Esophagus muscularis mucosa (tissue), 4 donors: ENCODE results near the gene TNFRSF6B. TPM values are rescaled to one million over a fixed set of nuclear protein-coding genes. Genes with fewer than 3 reads are reported as not detected.

ENCODE experiments used
- DNase-seq: peaks from one replicate; pipeline ENCODE4 v3.0.0-alpha.2; 2017; ENCODE audit errors: extremely low spot score
- H3K27ac ChIP-seq, 4 donors: fragments of 200-600 bp; sonication (generic); replicated peaks in 1 of 4; 1 replicate in 3 of 4; 2 replicates in 1 of 4; pipeline ENCODE4 v1.5.1; 2016 to 2019; ENCODE audit warnings: mild to moderate bottlenecking in 1 of 4
- H3K27me3 ChIP-seq, 4 donors: fragments of 200-600 bp; sonication (generic); one replicate each; pipeline versions ENCODE4 v1.5.1 to v1.6.0; 2016 to 2019
- H3K36me3 ChIP-seq, 4 donors: fragments of 200-600 bp; sonication (generic); one replicate each; pipeline ENCODE4 v1.5.1; 2016 to 2019
- H3K4me1 ChIP-seq, 4 donors: fragments of 200-600 bp; sonication (generic); one replicate each; pipeline ENCODE4 v1.5.1; 2016 to 2019
- H3K4me3 ChIP-seq, 4 donors: fragments of 200-600 bp; sonication (generic); 1 replicate in 2 of 4; 2 replicates in 2 of 4; pipeline ENCODE4 v1.5.1; 2016 to 2019; ENCODE audit warnings: mild to moderate bottlenecking in 4 of 4, moderate library complexity in 1 of 4
- H3K9me3 ChIP-seq, 4 donors: fragments of 200-600 bp; sonication (generic); 1 replicate in 3 of 4; 2 replicates in 1 of 4; pipeline ENCODE4 v1.5.1; 2016 to 2019
- EP300 ChIP-seq: sonication (generic); formaldehyde crosslinking; IDR thresholded peaks from one replicate; pipeline ENCODE4 v1.6.1; 2017; ENCODE audit warnings: antibody characterized with exemption
- POLR2A ChIP-seq: fragments of 450-650 bp; IDR thresholded peaks from one replicate; pipeline ENCODE4 v1.6.1; 2017; ENCODE audit warnings: antibody characterized with exemption, moderate library complexity, mild to moderate bottlenecking, low read depth
- POLR2AphosphoS5 ChIP-seq, 2 donors: sonication (generic); formaldehyde crosslinking; IDR thresholded peaks; one replicate each; pipeline ENCODE4 v1.6.1; 2017; ENCODE audit warnings: antibody characterized with exemption in 2 of 2
- WGBS: methylation state at CpG from one replicate; pipeline ENCODE4 v1.1.5; 2018; 5-methylcytosine and 5-hydroxymethylcytosine counted together
- intact Hi-C: fragments of 100-400 bp; cut with DNase I; formaldehyde crosslinking; loops from one replicate; pipeline ENCODE4 v1.15.1; 2023
- total RNA-seq, 4 donors: library from RNA; depleted of rRNA; stranded (reverse); fragments of >200 nt; gene quantifications; one replicate each; pipeline versions ENCODE4 v1.1.0 to v1.2.1, GENCODE V29; 2016
- TF ChIP-seq, protein P1 (sequence below), 3 experiments: fragments of 200-600 bp in 2 of 3; fragments of 450-650 bp in 1 of 3; sonication (generic) in 2 of 3; IDR thresholded peaks; one replicate each; pipeline ENCODE4 v1.5.1; 2017 to 2019; ENCODE audit warnings: antibody characterized with exemption in 3 of 3, mild to moderate bottlenecking in 2 of 3, moderate library complexity in 1 of 3

TNFRSF6B gene
- total RNA-seq, 4 donors from 2014 or later = 5.0 to 67.8 (median 26.5) TPM

DNA sequence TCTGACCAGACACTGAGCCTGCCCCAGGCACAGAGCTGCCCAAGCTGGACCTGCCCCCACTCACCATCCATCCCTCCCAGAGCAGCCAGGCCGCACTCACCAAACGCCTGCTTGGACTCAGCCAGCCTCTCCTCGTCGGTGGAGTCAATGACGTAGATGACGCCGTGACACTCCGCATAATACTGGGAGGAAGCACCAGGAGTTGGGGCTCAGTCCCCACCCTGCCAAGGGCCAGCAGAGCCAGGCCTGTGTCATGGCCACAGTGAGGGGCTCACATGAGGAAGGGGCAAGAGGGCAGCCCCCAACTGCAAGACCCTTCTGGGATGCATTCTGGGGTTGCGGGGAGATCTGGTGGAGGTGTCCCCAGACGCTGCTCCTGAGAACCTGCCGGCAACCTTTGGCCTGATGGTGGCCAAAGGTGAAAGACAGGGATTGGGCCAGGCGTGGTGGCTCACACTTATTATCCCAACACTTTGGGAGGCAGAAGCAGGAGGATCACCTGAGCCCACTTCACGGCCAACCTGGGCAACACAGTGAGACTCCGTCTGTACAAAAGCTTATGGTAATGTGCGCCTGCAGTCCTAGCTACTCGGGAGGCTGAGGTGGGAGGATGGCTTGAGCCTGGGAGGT, 5.7 kb downstream of the TNFRSF6B start:
- H3K27ac ChIP-seq = peak overlapping the region in 1 of 4 donors; percentile 3
- H3K4me3 ChIP-seq = no peak overlapping the region
- no peaks in the 10 kb centered on the region for H3K27me3 ChIP-seq
- no peak for TF ChIP-seq POLR2A
- TF ChIP-seq, protein P1, sequence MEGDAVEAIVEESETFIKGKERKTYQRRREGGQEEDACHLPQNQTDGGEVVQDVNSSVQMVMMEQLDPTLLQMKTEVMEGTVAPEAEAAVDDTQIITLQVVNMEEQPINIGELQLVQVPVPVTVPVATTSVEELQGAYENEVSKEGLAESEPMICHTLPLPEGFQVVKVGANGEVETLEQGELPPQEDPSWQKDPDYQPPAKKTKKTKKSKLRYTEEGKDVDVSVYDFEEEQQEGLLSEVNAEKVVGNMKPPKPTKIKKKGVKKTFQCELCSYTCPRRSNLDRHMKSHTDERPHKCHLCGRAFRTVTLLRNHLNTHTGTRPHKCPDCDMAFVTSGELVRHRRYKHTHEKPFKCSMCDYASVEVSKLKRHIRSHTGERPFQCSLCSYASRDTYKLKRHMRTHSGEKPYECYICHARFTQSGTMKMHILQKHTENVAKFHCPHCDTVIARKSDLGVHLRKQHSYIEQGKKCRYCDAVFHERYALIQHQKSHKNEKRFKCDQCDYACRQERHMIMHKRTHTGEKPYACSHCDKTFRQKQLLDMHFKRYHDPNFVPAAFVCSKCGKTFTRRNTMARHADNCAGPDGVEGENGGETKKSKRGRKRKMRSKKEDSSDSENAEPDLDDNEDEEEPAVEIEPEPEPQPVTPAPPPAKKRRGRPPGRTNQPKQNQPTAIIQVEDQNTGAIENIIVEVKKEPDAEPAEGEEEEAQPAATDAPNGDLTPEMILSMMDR (IDR thresholded peaks at IDR 0.05) = no peak
- TF ChIP-seq EP300 = no peak
- no peak for TF ChIP-seq POLR2AphosphoS5 (IDR thresholded peaks at IDR 0.05)
- DNase-seq = no peak
- H3K9me3 ChIP-seq = no peaks in the 10 kb centered on the region
- intact Hi-C loops = no loop called here
- peaks cover 41 to 62% (median 45%) of the 10 kb centered on the region in 4 donors for H3K4me1 ChIP-seq
- peaks cover 19 to 68% (median 57%) of the 10 kb centered on the region in 4 donors for H3K36me3 ChIP-seq
- WGBS = 90% methylated on average over 3 of the region's 16 CpGs

DNA sequence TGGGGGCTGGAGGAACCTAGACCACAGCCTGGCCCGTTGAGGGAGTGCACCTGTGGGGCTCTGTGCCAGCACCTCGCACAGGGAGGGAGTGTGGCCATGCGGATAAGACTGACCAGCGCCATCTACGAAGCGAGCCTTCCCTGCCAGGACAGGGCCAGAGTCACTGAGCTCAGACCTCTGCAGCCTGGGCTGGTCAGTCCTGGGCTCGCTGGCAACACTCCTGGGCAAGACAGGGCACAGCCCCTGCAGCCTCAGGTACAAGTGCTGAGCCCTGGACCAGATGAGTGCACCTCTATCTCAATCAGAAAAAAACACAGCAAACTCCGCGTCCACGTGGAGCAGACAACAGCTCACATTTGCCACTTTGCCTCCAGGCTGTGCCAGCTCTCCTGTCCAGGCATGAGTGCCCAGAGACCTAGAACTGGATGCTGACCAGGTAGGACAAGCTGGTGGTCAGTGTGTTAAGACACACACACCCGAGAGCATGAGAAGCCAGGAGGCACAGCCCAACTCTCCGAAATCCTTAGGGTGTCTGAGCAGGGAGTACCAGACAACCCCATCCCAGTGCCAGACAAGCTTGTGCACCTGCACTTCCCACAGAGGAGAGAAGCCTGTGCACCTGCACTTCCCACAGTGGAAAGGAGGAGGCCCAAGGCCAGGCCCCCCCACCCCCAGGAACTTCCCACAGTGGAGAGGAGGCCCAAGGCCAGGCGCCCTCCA, 6.5 kb downstream of the TNFRSF6B start:
- no peaks in the 10 kb centered on the region for H3K9me3 ChIP-seq
- no peak overlapping the region for H3K27ac ChIP-seq
- H3K4me3 ChIP-seq = no peak overlapping the region
- TF ChIP-seq POLR2A (no peak), POLR2AphosphoS5 (IDR thresholded peaks at IDR 0.05) (no peak), EP300 (no peak)
- TF ChIP-seq, protein P1 (IDR thresholded peaks at IDR 0.05) = no peak
- WGBS = 78% methylated on average over 4 of the region's 13 CpGs
- intact Hi-C loops = no loop called here
- no peak for DNase-seq
- no peaks in the 10 kb centered on the region for H3K27me3 ChIP-seq
- peaks cover 19 to 62% (median 57%) of the 10 kb centered on the region in 4 donors for H3K36me3 ChIP-seq
- peaks cover 33 to 57% (median 38%) of the 10 kb centered on the region in 4 donors for H3K4me1 ChIP-seq

DNA sequence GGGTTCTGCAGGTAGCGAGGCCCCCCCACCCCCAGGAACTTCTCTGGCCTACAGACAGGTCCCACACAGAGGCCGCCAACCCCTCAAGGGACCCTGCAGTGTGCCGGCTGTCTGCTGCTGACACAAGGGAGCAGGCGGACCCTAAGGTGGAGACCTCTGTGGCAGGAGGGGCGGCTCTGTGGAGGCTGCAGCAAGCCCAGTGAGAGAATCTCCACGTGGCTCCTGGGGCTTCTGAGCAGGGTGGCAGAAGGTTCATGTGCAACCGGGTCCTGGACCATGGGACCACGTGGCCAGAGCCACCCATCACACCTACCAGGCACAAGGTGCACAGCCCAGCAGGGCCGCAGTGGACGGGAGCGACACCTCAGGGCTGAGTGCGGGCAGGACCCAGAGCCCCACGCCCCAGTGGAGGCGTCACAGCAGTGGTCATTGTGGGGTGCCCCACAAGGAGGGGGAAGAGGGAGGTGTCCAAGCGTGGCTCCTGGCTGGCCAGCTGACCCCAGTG, 7.1 kb downstream of the TNFRSF6B start:
- no peak overlapping the region for H3K4me3 ChIP-seq
- TF ChIP-seq POLR2A = no peak
- no peak for TF ChIP-seq POLR2AphosphoS5 (IDR thresholded peaks at IDR 0.05)
- TF ChIP-seq, protein P1 (IDR thresholded peaks at IDR 0.05) = no peak
- no peak overlapping the region for H3K27ac ChIP-seq
- H3K9me3 ChIP-seq = no peaks in the 10 kb centered on the region
- H3K27me3 ChIP-seq = no peaks in the 10 kb centered on the region
- peaks cover 30 to 55% (median 36%) of the 10 kb centered on the region in 4 donors for H3K4me1 ChIP-seq
- WGBS = 88% methylated on average over 11 of the region's 15 CpGs
- intact Hi-C loops = no loop called here
- no peak for DNase-seq
- H3K36me3 ChIP-seq = peaks cover 19 to 61% (median 56%) of the 10 kb centered on the region in 4 donors

DNA sequence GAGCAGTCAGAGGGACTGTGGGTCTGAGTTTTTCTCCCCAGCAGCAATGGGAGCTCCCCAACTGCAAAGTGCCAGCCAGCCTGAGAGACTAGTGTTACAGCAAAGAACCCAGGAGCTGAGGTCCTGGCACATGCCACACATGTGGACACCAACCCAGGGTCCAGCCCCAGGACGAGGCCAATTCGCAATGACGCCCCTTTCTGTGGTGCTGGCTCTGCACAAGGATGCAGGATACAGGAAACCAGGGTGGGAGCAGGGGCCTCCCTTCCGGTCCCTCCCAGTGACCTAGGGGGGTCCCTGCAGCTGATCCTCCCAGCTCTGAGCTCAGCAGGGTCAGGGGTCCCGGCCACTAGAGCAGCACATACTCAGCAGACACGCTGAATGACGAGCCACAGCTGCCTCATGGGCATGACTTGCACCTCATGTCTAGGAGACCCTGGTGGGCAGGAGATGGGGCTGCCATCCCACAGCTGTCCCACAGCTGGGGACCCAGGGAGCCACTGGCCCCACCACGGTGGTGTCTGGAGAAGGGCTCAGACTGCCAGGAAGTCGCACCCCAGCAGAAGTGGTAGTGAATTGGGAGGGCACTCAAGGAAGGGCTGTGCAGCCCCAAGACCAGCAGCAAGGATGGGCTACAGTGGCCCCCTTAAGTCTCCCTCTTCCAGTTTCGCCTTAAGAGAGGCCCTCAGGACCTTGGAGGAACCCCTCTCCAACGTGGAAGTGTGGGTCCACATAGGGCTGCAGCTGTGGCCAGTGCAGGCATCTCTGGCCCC, 7.7 kb downstream of the TNFRSF6B start:
- Histone ChIP-seq H3K9me3 (no peaks in the 10 kb centered on the region), H3K27ac (no peak overlapping the region), H3K36me3 (peaks cover 19 to 64% (median 59%) of the 10 kb centered on the region in 4 donors), H3K27me3 (no peaks in the 10 kb centered on the region), H3K4me1 (peaks cover 30 to 55% (median 36%) of the 10 kb centered on the region in 4 donors), H3K4me3 (no peak overlapping the region)
- WGBS = 89% methylated on average over 9 of the region's 11 CpGs
- TF ChIP-seq EP300 = no peak
- TF ChIP-seq, protein P1 (IDR thresholded peaks at IDR 0.05) = no peak
- no peak for TF ChIP-seq POLR2A
- TF ChIP-seq POLR2AphosphoS5 (IDR thresholded peaks at IDR 0.05) = no peak
- DNase-seq = no peak
- intact Hi-C loops = no loop called here
